Raji (cell line): ENCODE results near the gene NALCN.

ENCODE experiments used
- POLR2A ChIP-seq: IDR thresholded peaks from 2 replicates; pipeline ENCODE4 v1.6.1; 2011; ENCODE audit warnings: low read depth, low read length, control low read depth; ENCODE audit not compliant: insufficient read depth

NALCN gene

GRCh38 chr13:101425623-101426022, 9.3 kb upstream of the NALCN start:
- TF ChIP-seq POLR2A = no peak

- no peak for TF ChIP-seq POLR2A
These were observed 8.8 kb upstream of the NALCN start for GRCh38 chr13:101425156-101425471.

- no peak for TF ChIP-seq POLR2A
These were observed 8.3 kb upstream of the NALCN start for GRCh38 chr13:101424381-101425155.

- no peak for TF ChIP-seq POLR2A
These were observed 7.6 kb upstream of the NALCN start for GRCh38 chr13:101423872-101424271.

- no peak for TF ChIP-seq POLR2A
These were observed 1.2 kb upstream of the NALCN start for GRCh38 chr13:101417501-101417900.

- no peak for TF ChIP-seq POLR2A
These were observed 717 bp upstream of the NALCN start for GRCh38 chr13:101417043-101417406.

GRCh38 chr13:101415358-101416174, 742 bp downstream of the NALCN start:
- no peak for TF ChIP-seq POLR2A

- TF ChIP-seq POLR2A = no peak
These were observed 4.2 kb downstream of the NALCN start for GRCh38 chr13:101412076-101412475.

- no peak for TF ChIP-seq POLR2A
These were observed 7.2 kb downstream of the NALCN start for GRCh38 chr13:101408992-101409656.

GRCh38 chr13:101408154-101408553, 8.2 kb downstream of the NALCN start:
- TF ChIP-seq POLR2A = no peak

GRCh38 chr13:101406791-101407190, 9.5 kb downstream of the NALCN start:
- no peak for TF ChIP-seq POLR2A

GRCh38 chr13:101401196-101401595, 15.1 kb downstream of the NALCN start:
- TF ChIP-seq POLR2A = no peak

- no peak for TF ChIP-seq POLR2A
These were observed 16.9 kb downstream of the NALCN start for GRCh38 chr13:101399365-101399764.

GRCh38 chr13:101398920-101399319, 17.4 kb downstream of the NALCN start:
- no peak for TF ChIP-seq POLR2A

GRCh38 chr13:101398191-101398590, 18.1 kb downstream of the NALCN start:
- no peak for TF ChIP-seq POLR2A

GRCh38 chr13:101397742-101398141, 18.6 kb downstream of the NALCN start:
- TF ChIP-seq POLR2A = no peak
